ENCODE results near the gene ZMAT5.

- no peak for TF ChIP-seq FOXP2 (optimal IDR thresholded peaks at IDR 0.05; ENCODE audit: control extremely low read depth, extremely low read length, insufficient read depth)
- no peak for TF ChIP-seq EZH2 (IDR thresholded peaks at IDR 0.05)
These were observed 68.8 kb downstream of the ZMAT5 start for GRCh38 chr22:29697853-29698598.
